Liver (tissue), 9 donors: ENCODE results near the gene NR2F6. TPM values are rescaled to one million over a fixed set of nuclear protein-coding genes. Genes with fewer than 3 reads are reported as not detected.

Source experiments
- DNase-seq: peaks from one replicate; pipeline ENCODE4 v3.0.0-alpha.2; 2017; ENCODE audit warnings: low spot score
- H3K27ac ChIP-seq, 2 donors: one replicate each; pipeline ENCODE4 v1.7.0; 2013; ENCODE audit warnings: inconsistent platforms in 2 of 2, low read length in 2 of 2, control low read depth in 1 of 2, low read depth in 1 of 2, mild to moderate bottlenecking in 1 of 2
- H3K27me3 ChIP-seq, 4 donors: one replicate each; pipeline versions ENCODE4 v1.6.1 to v1.7.0; 2013; ENCODE audit warnings: low read length in 3 of 4, inconsistent platforms in 1 of 4, mild to moderate bottlenecking in 1 of 4, moderate library complexity in 1 of 4; ENCODE audit not compliant: control insufficient read depth in 4 of 4, insufficient read depth in 4 of 4
- H3K36me3 ChIP-seq, 4 donors: one replicate each; pipeline versions ENCODE4 v1.6.1 to v1.7.0; 2013; ENCODE audit warnings: low read length in 3 of 4, mild to moderate bottlenecking in 3 of 4, low read depth in 1 of 4, moderate library complexity in 1 of 4; ENCODE audit not compliant: control insufficient read depth in 4 of 4, insufficient read depth in 3 of 4
- H3K4me1 ChIP-seq, 4 donors: one replicate each; pipeline versions ENCODE4 v1.6.1 to v1.7.0; 2013; ENCODE audit warnings: low read length in 3 of 4, mild to moderate bottlenecking in 3 of 4, moderate library complexity in 1 of 4; ENCODE audit not compliant: control insufficient read depth in 4 of 4, insufficient read depth in 4 of 4
- H3K4me3 ChIP-seq, 3 donors: one replicate each; pipeline versions ENCODE4 v1.6.1 to v1.7.0; 2013; ENCODE audit warnings: low read length in 3 of 3, control low read depth in 1 of 3, low read depth in 1 of 3, mild to moderate bottlenecking in 1 of 3
- H3K9ac ChIP-seq, 2 donors: one replicate each; pipeline ENCODE4 v1.7.0; 2013; ENCODE audit warnings: low read length in 2 of 2, mild to moderate bottlenecking in 2 of 2, moderate library complexity in 2 of 2, control low read depth in 1 of 2, low read depth in 1 of 2
- H3K9me3 ChIP-seq, 4 donors: one replicate each; pipeline versions ENCODE4 v1.6.1 to v1.7.0; 2013; ENCODE audit warnings: low read length in 3 of 4; ENCODE audit not compliant: control insufficient read depth in 4 of 4
- ATF3 ChIP-seq: IDR thresholded peaks from 2 replicates; pipeline ENCODE4 v1.6.1; 2016; ENCODE audit warnings: antibody characterized with exemption
- CTCF ChIP-seq: fragments of 150-350 bp; IDR thresholded peaks from 2 replicates; pipeline ENCODE4 v1.5.1; 2017; ENCODE audit warnings: improper control_type of control experiment, low read depth, low read length; ENCODE audit not compliant: missing input control
- EGR1 ChIP-seq, 2 donors: IDR thresholded peaks; 2 replicates each; pipeline ENCODE4 v1.6.1; 2016 to 2018; ENCODE audit warnings: antibody characterized with exemption in 2 of 2, low read depth in 2 of 2
- FOXA1 ChIP-seq: IDR thresholded peaks from 2 replicates; pipeline ENCODE4 v1.6.1; 2016; ENCODE audit warnings: antibody characterized with exemption
- FOXA2 ChIP-seq: IDR thresholded peaks from 2 replicates; pipeline ENCODE4 v1.6.1; 2016; ENCODE audit warnings: antibody characterized with exemption
- HNF4A ChIP-seq, 2 donors: conservative IDR thresholded peaks; 2 replicates each; pipeline ENCODE4 v1.6.1; 2016; ENCODE audit warnings: antibody characterized with exemption in 2 of 2, mild to moderate bottlenecking in 2 of 2
- HNF4G ChIP-seq: IDR thresholded peaks from 2 replicates; pipeline ENCODE4 v1.6.1; 2016; ENCODE audit warnings: antibody characterized with exemption
- JUND ChIP-seq, 2 donors: IDR thresholded peaks; 2 replicates each; pipeline ENCODE4 v1.6.1; 2016; ENCODE audit warnings: antibody characterized with exemption in 2 of 2
- MAX ChIP-seq: IDR thresholded peaks from 2 replicates; pipeline ENCODE4 v1.6.1; 2016; ENCODE audit warnings: antibody characterized with exemption
- NR2F2 ChIP-seq: IDR thresholded peaks from 2 replicates; pipeline ENCODE4 v1.6.1; 2016; ENCODE audit warnings: antibody characterized with exemption
- RAD21 ChIP-seq, 2 donors: IDR thresholded peaks; 2 replicates each; pipeline ENCODE4 v1.6.1; 2016; ENCODE audit warnings: antibody characterized with exemption in 2 of 2, mild to moderate bottlenecking in 2 of 2
- REST ChIP-seq: IDR thresholded peaks from 2 replicates; pipeline ENCODE4 v1.6.1; 2016; ENCODE audit warnings: antibody characterized with exemption, mild to moderate bottlenecking
- RXRA ChIP-seq, 2 donors: IDR thresholded peaks; 2 replicates each; pipeline ENCODE4 v1.6.1; 2017 to 2018; ENCODE audit warnings: antibody characterized with exemption in 2 of 2, mild to moderate bottlenecking in 1 of 2
- TAF1 ChIP-seq: conservative IDR thresholded peaks from 2 replicates; pipeline ENCODE4 v1.6.1; 2016; ENCODE audit warnings: antibody characterized with exemption, mild to moderate bottlenecking
- YY1 ChIP-seq: IDR thresholded peaks from 2 replicates; pipeline ENCODE4 v1.6.1; 2016; ENCODE audit warnings: antibody characterized with exemption, mild to moderate bottlenecking
- ZBTB33 ChIP-seq: IDR thresholded peaks from 2 replicates; pipeline ENCODE4 v1.6.1; 2016; ENCODE audit warnings: antibody characterized with exemption
- WGBS: extraction: QIAGEN DNeasy Blood & Tissue Kit; methylation state at CpG from one replicate; pipeline ENCODE4 v1.1.7; 2013; 5-methylcytosine and 5-hydroxymethylcytosine counted together
- polyA plus RNA-seq, 2 donors: library from polyadenylated mRNA; stranded (reverse) in 1 of 2; unstranded in 1 of 2; fragments of 200-250 nt in 1 of 2; fragments of >200 nt in 1 of 2; fragmentation: Nextera tagmentation in 1 of 2; extraction: Ambion mirVana in 1 of 2; gene quantifications; one replicate each; pipeline versions ENCODE4 v1.2.1 to v1.2.3, GENCODE V29; 2013 to 2015
- total RNA-seq, 2 donors: library from RNA; depleted of rRNA; stranded (reverse); fragments of >200 nt; gene quantifications; one replicate each; pipeline ENCODE4 v1.2.3, GENCODE V29; 2014
- donor health status: healthy.
- donor health status: healthy.
- donor health status: healthy.
- donor health status: healthy.
- donor health status: healthy.

NR2F6 gene
- total and polyA plus RNA-seq, 4 donors: 30.5 to 86.1 (median 52.6) TPM

GRCh38 chr19:17220207-17220758 is 25.4 kb downstream of the NR2F6 start:
- TF ChIP-seq HNF4A (conservative IDR thresholded peaks at IDR 0.05): no peak
- TF ChIP-seq MAX: no peak
- TF ChIP-seq YY1: no peak
- no peak for TF ChIP-seq REST
- no peak for TF ChIP-seq RAD21 (IDR thresholded peaks at IDR 0.05)
- no peak for TF ChIP-seq EGR1 (IDR thresholded peaks at IDR 0.05; ENCODE audit: low read depth in 2 of 2)
- TF ChIP-seq ATF3: no peak
- no peak for TF ChIP-seq TAF1
- TF ChIP-seq NR2F2: no peak
- no peak for TF ChIP-seq FOXA1
- no peak for TF ChIP-seq HNF4G
- no peak for TF ChIP-seq FOXA2
- TF ChIP-seq ZBTB33: no peak
- no peak for TF ChIP-seq JUND (IDR thresholded peaks at IDR 0.05)
- no peak for TF ChIP-seq RXRA (IDR thresholded peaks at IDR 0.05)
- TF ChIP-seq CTCF: no peak
- no peak overlapping the region for H3K27ac ChIP-seq

GRCh38 chr19:17219286-17219685 is 26.4 kb downstream of the NR2F6 start:
- Histone ChIP-seq H3K9ac (no peak overlapping the region), H3K27ac (no peak overlapping the region), H3K9me3 (no peaks in the 10 kb centered on the region), H3K36me3 (peaks cover 0 to 13% (median 5%) of the 10 kb centered on the region in 4 donors), H3K4me3 (no peak overlapping the region), H3K27me3 (no peaks in the 10 kb centered on the region), H3K4me1 (peaks cover 0 to 15% (median 12%) of the 10 kb centered on the region in 4 donors)
- DNase-seq: no peak
- TF ChIP-seq MAX: no peak
- no peak for TF ChIP-seq ATF3
- TF ChIP-seq YY1: no peak
- no peak for TF ChIP-seq EGR1 (IDR thresholded peaks at IDR 0.05; ENCODE audit: low read depth in 2 of 2)
- TF ChIP-seq RXRA (IDR thresholded peaks at IDR 0.05): no peak
- 98% methylated on average over 8 of the region's 8 CpGs for WGBS

More at GRCh38 chr19:17220207-17220758, 25.4 kb downstream of the NR2F6 start:
- WGBS: 51% methylated on average over 14 of the region's 14 CpGs
- H3K4me1 ChIP-seq: peaks cover 0 to 8% (median 6%) of the 10 kb centered on the region in 4 donors
- H3K4me3 ChIP-seq: no peak overlapping the region
- no peak overlapping the region for H3K9ac ChIP-seq
- DNase-seq: no peak
- H3K36me3 ChIP-seq: peaks cover 0 to 13% (median 5%) of the 10 kb centered on the region in 4 donors
- H3K27me3 ChIP-seq: no peaks in the 10 kb centered on the region
- H3K9me3 ChIP-seq: no peaks in the 10 kb centered on the region
